HG02973 (cell line): Measurements from ENCODE around the gene NATD1.
"Not testable (repeated sequence)": the region's sequence is repeated elsewhere in the genome, so short reads cannot be mapped to it uniquely, and the experiment has no call there.

Experiments
- ATAC-seq: cut with Tn5 transposase; IDR thresholded peaks from one replicate; pipeline ENCODE4 v1.9.1; 2021; ENCODE audit warnings: moderate library complexity; ENCODE audit not compliant: unreplicated experiment

The NATD1 gene

DNA sequence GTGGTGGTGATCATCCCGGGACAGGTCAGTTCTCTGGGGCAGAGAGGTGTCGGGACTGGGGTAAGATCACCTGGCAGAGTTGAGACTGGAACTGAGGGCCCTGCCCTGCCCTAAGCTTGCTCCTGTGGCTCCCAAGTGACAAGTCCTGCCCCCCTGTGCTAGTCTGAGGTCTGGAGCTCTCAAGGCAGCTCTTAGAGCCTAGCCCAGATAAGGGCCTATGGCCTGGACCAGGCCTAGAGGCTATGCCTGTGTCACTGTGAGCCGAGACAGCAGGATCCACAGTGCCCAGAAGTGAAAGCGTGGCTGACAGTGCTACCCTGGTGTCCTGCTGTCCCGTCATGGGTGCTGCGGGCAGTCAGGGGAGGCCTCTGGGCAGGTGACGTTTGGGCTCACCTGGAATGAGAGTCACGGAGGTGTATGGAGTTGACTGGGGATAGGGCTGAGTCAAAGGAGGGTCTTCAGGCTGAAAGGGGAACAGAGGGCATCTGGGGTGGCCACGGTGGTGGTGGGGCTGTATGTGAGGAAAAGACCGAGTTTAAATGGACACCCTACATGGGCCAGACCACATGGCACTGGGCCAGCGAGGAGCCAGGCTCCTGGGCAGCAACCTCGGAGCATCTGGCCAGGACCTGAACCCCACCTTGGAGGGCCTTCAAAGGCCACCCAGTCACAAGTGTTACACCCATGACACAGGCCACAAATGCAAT, 5.5 kb downstream of the NATD1 start:
- no peak for ATAC-seq

DNA sequence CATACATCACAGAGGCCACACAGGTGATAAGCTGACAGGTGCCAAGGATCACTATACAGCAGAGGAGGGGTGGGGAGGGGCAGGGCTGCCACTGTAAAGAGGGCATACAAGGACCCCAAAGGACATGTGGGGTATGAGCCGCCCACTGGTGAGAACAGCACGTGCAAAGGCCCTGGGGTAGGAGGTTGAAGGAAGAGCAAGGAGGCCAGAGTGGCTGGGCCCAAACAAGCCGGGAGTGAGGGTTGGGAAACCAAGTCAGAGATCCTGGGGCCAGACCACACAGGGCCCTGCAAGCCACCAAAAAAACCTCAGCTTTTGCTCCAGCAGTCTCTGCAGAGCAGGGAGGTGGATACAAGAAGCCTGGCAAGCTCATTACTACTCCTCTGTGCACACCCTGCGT, 6.5 kb downstream of the NATD1 start:
- no peak for ATAC-seq

DNA sequence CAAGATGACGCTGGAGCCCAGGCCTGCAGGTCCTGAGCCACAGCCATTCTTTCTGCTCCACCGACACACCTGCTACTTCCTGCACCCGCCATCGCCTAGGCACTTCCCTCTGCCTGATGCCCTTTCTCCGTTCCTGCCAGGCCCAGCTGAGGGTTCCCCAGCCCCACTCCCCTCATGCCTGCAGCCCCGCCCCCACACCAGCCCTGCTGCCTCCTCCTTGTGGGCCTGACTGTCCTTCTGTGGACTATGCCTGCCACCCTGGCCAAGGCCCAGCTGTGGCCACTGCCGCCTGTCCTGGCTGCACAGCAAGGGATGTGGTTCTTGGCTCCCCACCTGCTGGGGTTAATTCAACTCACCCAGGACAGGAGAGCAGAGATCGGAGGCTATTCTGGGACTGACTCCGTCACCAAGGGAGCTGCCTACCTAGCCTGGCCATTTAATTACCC, 7.5 kb downstream of the NATD1 start:
- no peak for ATAC-seq

- ATAC-seq, result no peak
Measured at GRCh38 chr17:21243516-21244303, 9.5 kb downstream of the NATD1 start.

DNA sequence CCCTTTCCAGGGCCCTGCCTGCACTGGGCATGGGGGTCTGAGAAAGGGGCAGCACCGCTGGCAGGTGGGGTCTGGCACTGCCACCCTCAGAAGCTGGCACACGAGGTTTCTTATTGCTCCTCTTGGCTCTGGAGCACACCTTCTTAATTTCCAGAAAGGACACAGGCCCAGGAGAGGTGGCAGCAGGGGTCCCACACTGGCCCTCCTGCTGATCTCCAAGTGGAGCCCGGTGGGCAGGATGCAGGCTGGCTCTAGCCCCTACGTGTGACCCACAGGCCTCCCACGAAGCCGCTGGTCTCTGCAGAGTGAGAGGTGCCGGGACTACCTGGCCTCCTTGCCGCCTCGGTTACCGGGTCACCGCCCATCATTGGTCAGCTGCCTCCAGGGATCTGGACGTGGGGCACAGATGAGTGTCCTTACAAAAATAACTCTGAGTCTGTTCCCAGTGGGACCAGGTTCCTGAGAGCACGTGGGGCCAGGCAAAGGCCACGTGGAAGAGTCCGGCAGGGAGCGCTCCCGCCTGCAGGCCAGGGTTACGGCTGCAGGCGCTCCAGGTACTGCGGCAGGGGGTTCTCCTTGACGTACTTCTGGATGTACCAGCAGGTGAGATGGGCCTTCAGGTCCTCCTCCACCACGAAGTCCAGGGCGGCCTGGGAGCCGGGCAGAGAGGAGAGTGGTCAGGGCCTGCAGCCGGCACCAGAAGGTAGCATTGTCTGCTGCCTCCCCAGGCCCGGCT, 10.3 kb downstream of the NATD1 start:
- no peak for ATAC-seq

- ATAC-seq, result no peak
Measured at GRCh38 chr17:21242026-21242697, 11.0 kb downstream of the NATD1 start.

DNA sequence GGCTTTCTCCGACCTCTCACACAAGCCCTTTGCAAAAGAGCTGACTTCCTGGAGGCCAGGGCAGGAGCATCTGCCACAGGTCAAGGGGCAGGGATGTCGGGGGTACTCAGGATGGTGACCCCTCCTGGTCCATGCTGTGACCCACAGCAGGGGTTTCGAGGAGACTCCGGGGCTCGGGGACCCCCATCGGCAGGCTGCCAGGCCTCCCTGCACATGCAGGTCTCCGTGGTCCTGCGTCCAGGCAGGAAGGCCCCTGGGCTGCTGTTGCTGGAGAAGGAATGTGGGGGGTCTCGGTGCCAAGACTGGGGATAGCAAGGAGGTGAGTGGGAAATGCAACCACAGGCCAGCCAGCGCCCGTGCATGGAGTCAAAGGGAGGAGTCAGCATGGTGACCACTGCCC, 11.6 kb downstream of the NATD1 start:
- no peak for ATAC-seq

GRCh38 chr17:21240369-21241055, 12.7 kb downstream of the NATD1 start:
- no peak for ATAC-seq

- ATAC-seq, result no peak
Measured at GRCh38 chr17:21239680-21240368, 13.4 kb downstream of the NATD1 start.

DNA sequence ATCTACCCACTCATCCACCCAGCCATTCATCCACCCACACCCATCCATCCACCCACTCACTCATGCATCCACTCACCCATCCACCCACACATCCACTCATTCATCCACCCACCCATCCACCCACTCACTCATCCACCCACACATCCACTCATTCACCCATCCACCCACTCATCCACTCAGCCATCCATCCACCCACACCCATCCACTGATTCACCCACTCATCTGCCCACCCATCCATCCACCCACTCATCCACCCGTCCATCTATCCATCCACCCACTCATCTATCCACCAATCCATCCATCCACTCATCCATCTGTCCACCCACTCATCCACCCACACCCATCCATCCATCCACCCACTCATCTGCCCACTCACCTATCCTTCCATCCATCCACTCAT, 17.3 kb downstream of the NATD1 start:
- ATAC-seq, result no peak

GRCh38 chr17:21233581-21234347, 19.4 kb downstream of the NATD1 start:
- no peak for ATAC-seq

- no peak for ATAC-seq
Measured at GRCh38 chr17:21232033-21232749, 21.0 kb downstream of the NATD1 start.

GRCh38 chr17:21231533-21231932, 21.7 kb downstream of the NATD1 start:
- ATAC-seq, result no peak

GRCh38 chr17:21228845-21229244, 24.4 kb downstream of the NATD1 start:
- no peak for ATAC-seq

GRCh38 chr17:21228111-21228510, 25.1 kb downstream of the NATD1 start:
- ATAC-seq, result no peak

GRCh38 chr17:21227277-21227676, 25.9 kb downstream of the NATD1 start:
- not testable (repeated sequence) for ATAC-seq

DNA sequence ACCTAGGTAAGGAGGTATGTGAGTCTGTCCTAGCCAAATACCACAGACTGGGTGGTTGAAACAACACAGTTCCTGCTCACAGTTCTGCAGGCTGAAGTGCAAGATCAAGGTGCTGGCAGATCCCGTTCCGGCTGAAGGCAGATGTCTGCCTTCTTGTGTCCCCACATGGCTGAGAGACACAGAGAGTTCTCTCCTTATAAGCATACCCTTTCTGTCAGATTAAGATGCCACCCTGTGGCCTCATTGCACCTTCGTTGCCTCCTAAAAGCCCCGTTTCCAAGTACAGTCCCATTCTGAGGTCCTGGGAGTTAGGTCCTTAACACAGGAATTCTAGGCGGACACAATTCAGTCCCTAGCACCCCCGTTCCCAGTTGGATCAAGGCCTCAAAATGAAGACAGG, 30.1 kb downstream of the NATD1 start:
- ATAC-seq, result no peak

DNA sequence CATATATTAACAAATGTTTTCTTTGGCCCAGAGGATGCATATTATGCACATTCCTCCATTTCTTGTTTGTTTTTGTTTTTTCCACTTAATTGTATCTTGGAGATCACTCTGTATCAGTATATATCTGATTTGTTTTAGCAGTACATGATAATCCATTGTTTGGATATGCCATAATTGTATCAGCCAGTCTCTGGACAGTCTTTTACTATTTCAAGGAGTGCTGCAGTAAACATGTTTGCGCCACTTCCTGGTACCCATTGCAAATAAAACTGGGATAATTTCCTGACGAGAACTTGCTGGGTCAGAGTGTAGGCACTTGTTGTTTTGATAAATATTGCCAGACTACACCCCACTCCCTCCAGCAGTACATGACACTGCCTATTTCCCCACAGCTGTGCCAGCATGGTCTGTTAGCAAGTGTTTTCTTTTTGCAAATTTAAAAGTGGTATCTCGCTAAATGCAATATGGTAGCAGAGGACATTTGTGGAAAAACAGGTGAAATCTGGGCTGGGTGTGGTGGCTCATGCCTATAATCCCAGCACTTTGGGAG, 34.3 kb downstream of the NATD1 start:
- no peak for ATAC-seq
